Kidney (tissue), 14 donors: Measurements from ENCODE around the gene CLHC1. TPM values are rescaled to one million over a fixed set of nuclear protein-coding genes. Genes with fewer than 3 reads are reported as not detected.
"Not testable (repeated sequence)": the region's sequence is repeated elsewhere in the genome, so short reads cannot be mapped to it uniquely, and the experiment has no call there.

ENCODE experiments used
- DNase-seq, 5 donors: peaks; one replicate each; pipeline ENCODE4 v3.0.0-alpha.2; 2013 to 2020
- FAIRE-seq: peaks from 2 replicates; lab custom pipeline; 2012; peaks lifted over from hg19 to GRCh38; lab: Jason Lieb, UNC
- H3K27ac ChIP-seq, 2 donors: one replicate each; pipeline ENCODE4 v1.7.0; 2013; ENCODE audit warnings: low read depth in 2 of 2, low read length in 2 of 2, inconsistent platforms in 1 of 2
- H3K27me3 ChIP-seq: one replicate; pipeline ENCODE4 v1.7.1; 2013; ENCODE audit warnings: low read length, inconsistent platforms; ENCODE audit not compliant: control insufficient read depth, insufficient read depth
- H3K36me3 ChIP-seq, 3 donors: one replicate each; pipeline versions ENCODE4 v1.7.0 to v1.7.1; 2013; ENCODE audit warnings: low read length in 3 of 3, control low read depth in 1 of 3, inconsistent platforms in 1 of 3; ENCODE audit not compliant: insufficient read depth in 3 of 3, control insufficient read depth in 2 of 3
- H3K4me1 ChIP-seq, 3 donors: one replicate each; pipeline versions ENCODE4 v1.7.0 to v1.7.1; 2013; ENCODE audit warnings: low read length in 3 of 3, inconsistent platforms in 1 of 3, low read depth in 1 of 3; ENCODE audit not compliant: control insufficient read depth in 2 of 3, insufficient read depth in 2 of 3
- H3K4me3 ChIP-seq, 3 donors: one replicate each; pipeline versions ENCODE4 v1.7.0 to v1.8.1; 2013; ENCODE audit warnings: low read length in 3 of 3, control low read depth in 1 of 3, inconsistent platforms in 1 of 3
- H3K9ac ChIP-seq, 3 donors: one replicate each; pipeline versions ENCODE4 v1.7.0 to v1.7.1; 2013; ENCODE audit warnings: low read length in 3 of 3, control low read depth in 1 of 3, inconsistent platforms in 1 of 3
- H3K9me3 ChIP-seq, 3 donors: one replicate each; pipeline versions ENCODE4 v1.7.0 to v1.7.1; 2013; ENCODE audit warnings: low read length in 3 of 3, control low read depth in 1 of 3, inconsistent platforms in 1 of 3; ENCODE audit not compliant: control insufficient read depth in 2 of 3, insufficient read depth in 1 of 3
- CTCF ChIP-seq: IDR thresholded peaks from 3 replicates; pipeline ENCODE4 v1.5.1; 2012; ENCODE audit warnings: mild to moderate bottlenecking, moderate library complexity, borderline replicate concordance; ENCODE audit not compliant: insufficient read depth; ENCODE audit errors: extremely low read depth
- intact Hi-C: fragments of 100-400 bp; cut with DNase I; formaldehyde crosslinking; loops from one replicate; pipeline ENCODE4 v1.11.1; 2022
- polyA plus RNA-seq: library from polyadenylated mRNA; stranded (reverse); fragments of 350-450 nt; fragmentation: Illumina TruSeq; extraction: RNeasy Lipid Tissue Mini Kit (QIAGEN cat#74804); gene quantifications from one replicate; pipeline ENCODE4 v1.2.3, GENCODE V29; 2014; ENCODE audit warnings: low read depth, low replicate concordance; ENCODE audit not compliant: insufficient read depth
- total RNA-seq: library from RNA; stranded (reverse); fragmentation: NEBNext Ultra II Directional; extraction: Animal tissue kit (Norgen Biotek cat#: 25700); gene quantifications from one replicate; pipeline ENCODE4 v1.2.1, GENCODE V29; 2021
- donor health status: control.
- donor health status: control.
- donor health status: control.
- donor health status: control.
- donor health status: control.
- donor health status: DM: yes; HTN: yes; CAD: no.
- donor health status: Normal renal cell carcinoma (clear cell type).

Gene CLHC1
- total and polyA plus RNA-seq, 2 donors from 2014 or later = 8.3 to 14.0 TPM

GRCh38 chr2:55204950-55205349 lies 27.1 kb downstream of the CLHC1 start:
- TF ChIP-seq CTCF = no peak
- DNase-seq = no peak
- no peak for FAIRE-seq
- intact Hi-C loops = no loop called here
- Histone ChIP-seq H3K4me3 (no peak overlapping the region), H3K27ac (no peak overlapping the region), H3K9ac (no peak overlapping the region), H3K9me3 (peaks cover 0 to 2% (median 0%) of the 10 kb centered on the region in 3 donors), H3K4me1 (no peaks in the 10 kb centered on the region), H3K36me3 (peaks cover 0 to 5% (median 0%) of the 10 kb centered on the region in 3 donors), H3K27me3 (no peaks in the 10 kb centered on the region)

GRCh38 chr2:55204536-55204935 lies 27.6 kb downstream of the CLHC1 start:
- Histone ChIP-seq H3K27me3 (no peaks in the 10 kb centered on the region), H3K4me1 (no peaks in the 10 kb centered on the region), H3K9me3 (peaks cover 0 to 2% (median 0%) of the 10 kb centered on the region in 3 donors), H3K36me3 (peaks cover 0 to 5% (median 0%) of the 10 kb centered on the region in 3 donors), H3K4me3 (no peak overlapping the region), H3K27ac (no peak overlapping the region), H3K9ac (no peak overlapping the region)
- FAIRE-seq (no peak), DNase-seq (no peak)
- intact Hi-C loops = no loop called here
- TF ChIP-seq CTCF = no peak

GRCh38 chr2:55200416-55200815 lies 31.7 kb downstream of the CLHC1 start:
- intact Hi-C loops = no loop called here
- no peak for DNase-seq
- Histone ChIP-seq H3K4me3 (no peak overlapping the region), H3K27me3 (no peaks in the 10 kb centered on the region), H3K9me3 (peaks cover 0 to 2% (median 0%) of the 10 kb centered on the region in 3 donors), H3K27ac (no peak overlapping the region), H3K9ac (no peak overlapping the region), H3K36me3 (peaks cover 0 to 5% (median 0%) of the 10 kb centered on the region in 3 donors), H3K4me1 (no peaks in the 10 kb centered on the region)
- FAIRE-seq = no peak
- no peak for TF ChIP-seq CTCF

GRCh38 chr2:55196526-55196925 lies 35.6 kb downstream of the CLHC1 start:
- no peak overlapping the region for H3K9ac ChIP-seq
- H3K27me3 ChIP-seq = no peaks in the 10 kb centered on the region
- intact Hi-C loops = no loop called here
- H3K36me3 ChIP-seq = no peaks in the 10 kb centered on the region
- DNase-seq = no peak
- H3K9me3 ChIP-seq = no peaks in the 10 kb centered on the region
- no peak for TF ChIP-seq CTCF
- H3K27ac ChIP-seq = no peak overlapping the region
- H3K4me1 ChIP-seq = no peaks in the 10 kb centered on the region
- FAIRE-seq = no peak
- H3K4me3 ChIP-seq = no peak overlapping the region

GRCh38 chr2:55191888-55192287 lies 40.2 kb downstream of the CLHC1 start:
- H3K4me3 ChIP-seq, H3K27ac ChIP-seq, intact Hi-C loops, H3K36me3 ChIP-seq, H3K27me3 ChIP-seq, H3K9ac ChIP-seq, H3K9me3 ChIP-seq, DNase-seq, H3K4me1 ChIP-seq, FAIRE-seq: not testable (repeated sequence)
